ENCODE results near the gene EYA4. TPM values are rescaled to one million over a fixed set of nuclear protein-coding genes. Genes with fewer than 3 reads are reported as not detected.

The EYA4 gene
- total RNA-seq, 2 experiments from 2014 or later = not detected

DNA sequence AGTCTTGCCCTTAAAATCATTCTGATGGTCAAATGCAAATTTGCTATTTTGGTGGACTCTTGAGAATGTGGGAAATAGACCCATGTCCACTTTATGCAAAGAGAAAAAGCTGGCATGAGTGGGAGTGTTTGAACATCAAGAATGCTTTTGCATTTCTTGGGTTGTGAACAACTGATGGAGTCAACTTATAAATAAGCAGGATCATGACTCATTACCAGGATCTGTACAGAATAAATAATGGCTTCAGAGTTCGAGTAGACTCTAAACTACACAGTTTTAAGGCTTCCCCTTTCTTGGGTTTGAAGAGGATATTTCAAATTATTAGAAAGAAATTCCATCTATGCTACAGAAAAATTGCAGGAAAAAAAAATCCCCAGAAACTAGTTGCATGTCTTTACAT is 195.5 kb downstream of the EYA4 start:
- no peaks in the 10 kb centered on the region for H3K9me3 ChIP-seq (ENCODE audit: control insufficient read depth in 1 of 2, insufficient read depth in 1 of 2, low read length in 2 of 2)
- H3K4me1 ChIP-seq (ENCODE audit: insufficient read depth, low read length) = no peaks in the 10 kb centered on the region
- intact Hi-C loops (cut with DNase I, micrococcal nuclease) = no loop called here
- Mint-ChIP-seq H3K36me3 (ENCODE audit: low read depth) (no peaks in the 10 kb centered on the region), H3K4me3 (no peak overlapping the region), H3K27ac (no peak overlapping the region), H3K4me1 (ENCODE audit: low read depth) (no peaks in the 10 kb centered on the region), H3K27me3 (no peaks in the 10 kb centered on the region), H3K9me3 (no peaks in the 10 kb centered on the region)
- no peaks in the 10 kb centered on the region for H3K36me3 ChIP-seq (ENCODE audit: insufficient read depth, low read length)
- TF ChIP-seq, protein P1, sequence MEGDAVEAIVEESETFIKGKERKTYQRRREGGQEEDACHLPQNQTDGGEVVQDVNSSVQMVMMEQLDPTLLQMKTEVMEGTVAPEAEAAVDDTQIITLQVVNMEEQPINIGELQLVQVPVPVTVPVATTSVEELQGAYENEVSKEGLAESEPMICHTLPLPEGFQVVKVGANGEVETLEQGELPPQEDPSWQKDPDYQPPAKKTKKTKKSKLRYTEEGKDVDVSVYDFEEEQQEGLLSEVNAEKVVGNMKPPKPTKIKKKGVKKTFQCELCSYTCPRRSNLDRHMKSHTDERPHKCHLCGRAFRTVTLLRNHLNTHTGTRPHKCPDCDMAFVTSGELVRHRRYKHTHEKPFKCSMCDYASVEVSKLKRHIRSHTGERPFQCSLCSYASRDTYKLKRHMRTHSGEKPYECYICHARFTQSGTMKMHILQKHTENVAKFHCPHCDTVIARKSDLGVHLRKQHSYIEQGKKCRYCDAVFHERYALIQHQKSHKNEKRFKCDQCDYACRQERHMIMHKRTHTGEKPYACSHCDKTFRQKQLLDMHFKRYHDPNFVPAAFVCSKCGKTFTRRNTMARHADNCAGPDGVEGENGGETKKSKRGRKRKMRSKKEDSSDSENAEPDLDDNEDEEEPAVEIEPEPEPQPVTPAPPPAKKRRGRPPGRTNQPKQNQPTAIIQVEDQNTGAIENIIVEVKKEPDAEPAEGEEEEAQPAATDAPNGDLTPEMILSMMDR (IDR thresholded peaks at IDR 0.05) = no peak
- no peak overlapping the region for H3K4me3 ChIP-seq (ENCODE audit: low read length)
- CTCF ChIA-PET = no interaction called here
- POLR2A ChIA-PET = no interaction called here
- no peak for DNase-seq
- no peaks in the 10 kb centered on the region for H3K27me3 ChIP-seq (ENCODE audit: control insufficient read depth in 1 of 2, insufficient read depth in 2 of 2, low read length in 2 of 2)
- H3K27ac ChIP-seq (ENCODE audit: low read depth in 1 of 2, low read length in 2 of 2) = no peak overlapping the region
- ATAC-seq (ENCODE audit: poor library complexity) = no peak

- H3K4me1 ChIP-seq (ENCODE audit: insufficient read depth, low read length) = no peaks in the 10 kb centered on the region
- no peak overlapping the region for H3K4me3 ChIP-seq (ENCODE audit: low read length)
- Mint-ChIP-seq H3K4me3 (no peak overlapping the region), H3K36me3 (ENCODE audit: low read depth) (no peaks in the 10 kb centered on the region), H3K9me3 (no peaks in the 10 kb centered on the region), H3K4me1 (ENCODE audit: low read depth) (no peaks in the 10 kb centered on the region), H3K27ac (no peak overlapping the region), H3K27me3 (peaks cover 6% of the 10 kb centered on the region)
- no peaks in the 10 kb centered on the region for H3K36me3 ChIP-seq (ENCODE audit: insufficient read depth, low read length)
- CTCF ChIA-PET = no interaction called here
- peaks cover 0 to 3% of the 10 kb centered on the region in 2 experiments for H3K9me3 ChIP-seq (ENCODE audit: control insufficient read depth in 1 of 2, insufficient read depth in 1 of 2, low read length in 2 of 2)
- DNase-seq = no peak
- intact Hi-C loops (cut with DNase I, micrococcal nuclease) = no loop called here
- POLR2A ChIA-PET = no interaction called here
- ATAC-seq (ENCODE audit: poor library complexity) = no peak
- H3K27me3 ChIP-seq (ENCODE audit: control insufficient read depth in 1 of 2, insufficient read depth in 2 of 2, low read length in 2 of 2) = no peaks in the 10 kb centered on the region
- no peak overlapping the region for H3K27ac ChIP-seq (ENCODE audit: low read depth in 1 of 2, low read length in 2 of 2)
- TF ChIP-seq, protein P1 (IDR thresholded peaks at IDR 0.05) = no peak
Measured at GRCh38 chr6:133441491-133441890, 200.3 kb downstream of the EYA4 start.

DNA sequence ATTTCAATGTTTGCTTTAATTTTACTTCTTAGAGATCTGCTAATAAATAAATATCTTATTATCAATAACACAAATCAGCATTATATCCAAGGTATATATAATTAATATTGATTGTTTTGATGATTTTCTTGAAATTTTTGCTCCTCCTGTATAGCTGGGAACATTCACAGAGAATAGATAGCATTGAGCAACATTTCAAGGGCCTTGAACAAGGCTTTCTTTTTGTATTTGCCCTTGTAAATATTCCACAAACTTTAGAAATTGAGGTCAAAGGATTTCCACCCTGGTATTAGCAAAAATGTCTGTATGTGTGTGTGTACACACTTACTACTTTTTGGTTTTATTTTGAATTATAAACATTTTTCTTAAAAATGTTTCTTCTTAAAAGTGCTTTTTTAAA is 205.6 kb downstream of the EYA4 start:
- Mint-ChIP-seq H3K36me3 (ENCODE audit: low read depth) (no peaks in the 10 kb centered on the region), H3K9me3 (no peaks in the 10 kb centered on the region), H3K27ac (no peak overlapping the region), H3K4me3 (no peak overlapping the region), H3K4me1 (ENCODE audit: low read depth) (no peaks in the 10 kb centered on the region), H3K27me3 (peaks cover 7% of the 10 kb centered on the region)
- DNase-seq (no peak), ATAC-seq (ENCODE audit: poor library complexity) (no peak)
- Histone ChIP-seq H3K36me3 (ENCODE audit: insufficient read depth, low read length) (no peaks in the 10 kb centered on the region), H3K27ac (ENCODE audit: low read depth in 1 of 2, low read length in 2 of 2) (no peak overlapping the region), H3K4me3 (ENCODE audit: low read length) (no peak overlapping the region), H3K27me3 (ENCODE audit: control insufficient read depth in 1 of 2, insufficient read depth in 2 of 2, low read length in 2 of 2) (no peaks in the 10 kb centered on the region), H3K9me3 (ENCODE audit: control insufficient read depth in 1 of 2, insufficient read depth in 1 of 2, low read length in 2 of 2) (peaks cover 0 to 3% of the 10 kb centered on the region in 2 experiments), H3K4me1 (ENCODE audit: insufficient read depth, low read length) (no peaks in the 10 kb centered on the region)
- intact Hi-C loops (cut with DNase I, micrococcal nuclease) = no loop called here
- POLR2A ChIA-PET = no interaction called here
- CTCF ChIA-PET = no interaction called here
- TF ChIP-seq, protein P1 (IDR thresholded peaks at IDR 0.05) = no peak
